Measurements from ENCODE around the gene CRELD1.

DNA sequence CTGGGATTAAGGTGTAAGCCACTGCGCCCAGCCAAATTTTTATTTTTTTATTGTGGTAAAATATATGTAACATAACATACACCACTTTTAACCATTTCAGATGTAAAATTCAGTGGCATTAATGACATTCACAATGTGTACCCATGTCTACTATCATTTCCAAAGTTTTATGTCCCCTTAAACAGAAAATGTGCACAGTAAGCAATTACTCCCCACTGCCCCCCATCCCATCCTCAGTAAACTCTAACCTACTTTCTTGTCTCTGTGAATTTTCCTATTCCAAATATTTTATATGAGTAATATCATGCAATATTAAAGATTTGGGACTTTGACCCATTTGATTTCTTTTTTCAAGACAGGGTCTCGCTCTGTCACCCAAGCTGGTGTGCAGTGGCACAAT is 33.2 kb downstream of the CRELD1 start:
- TF ChIP-seq, protein P1, sequence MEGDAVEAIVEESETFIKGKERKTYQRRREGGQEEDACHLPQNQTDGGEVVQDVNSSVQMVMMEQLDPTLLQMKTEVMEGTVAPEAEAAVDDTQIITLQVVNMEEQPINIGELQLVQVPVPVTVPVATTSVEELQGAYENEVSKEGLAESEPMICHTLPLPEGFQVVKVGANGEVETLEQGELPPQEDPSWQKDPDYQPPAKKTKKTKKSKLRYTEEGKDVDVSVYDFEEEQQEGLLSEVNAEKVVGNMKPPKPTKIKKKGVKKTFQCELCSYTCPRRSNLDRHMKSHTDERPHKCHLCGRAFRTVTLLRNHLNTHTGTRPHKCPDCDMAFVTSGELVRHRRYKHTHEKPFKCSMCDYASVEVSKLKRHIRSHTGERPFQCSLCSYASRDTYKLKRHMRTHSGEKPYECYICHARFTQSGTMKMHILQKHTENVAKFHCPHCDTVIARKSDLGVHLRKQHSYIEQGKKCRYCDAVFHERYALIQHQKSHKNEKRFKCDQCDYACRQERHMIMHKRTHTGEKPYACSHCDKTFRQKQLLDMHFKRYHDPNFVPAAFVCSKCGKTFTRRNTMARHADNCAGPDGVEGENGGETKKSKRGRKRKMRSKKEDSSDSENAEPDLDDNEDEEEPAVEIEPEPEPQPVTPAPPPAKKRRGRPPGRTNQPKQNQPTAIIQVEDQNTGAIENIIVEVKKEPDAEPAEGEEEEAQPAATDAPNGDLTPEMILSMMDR (IDR thresholded peaks at IDR 0.05), result no peak
- no peak for TF ChIP-seq POLR2A (IDR thresholded peaks at IDR 0.05)
- TF ChIP-seq EP300 (IDR thresholded peaks at IDR 0.05), result no peak

Measured in ovary (tissue), 3 donors.